ENCODE measurements around the gene TTC7B.

The TTC7B gene

GRCh38 chr14:90567191-90567590 is 249.0 kb downstream of the TTC7B start:
- DNase-seq (ENCODE audit: low read depth) = no peak
- no peak overlapping the region for H3K4me3 ChIP-seq (ENCODE audit: low read depth, low read length)
- no peak for TF ChIP-seq CTCF (IDR thresholded peaks at IDR 0.05; ENCODE audit: insufficient read depth, low read depth, low read length, missing control alignments)

GRCh38 chr14:90566481-90566880 is 249.7 kb downstream of the TTC7B start:
- DNase-seq (ENCODE audit: low read depth) = no peak
- TF ChIP-seq CTCF (IDR thresholded peaks at IDR 0.05; ENCODE audit: insufficient read depth, low read depth, low read length, missing control alignments) = no peak

GRCh38 chr14:90564496-90564895 is 251.7 kb downstream of the TTC7B start:
- DNase-seq (ENCODE audit: low read depth) = no peak
- no peak for TF ChIP-seq CTCF (IDR thresholded peaks at IDR 0.05; ENCODE audit: insufficient read depth, low read depth, low read length, missing control alignments)
- H3K4me3 ChIP-seq (ENCODE audit: low read depth, low read length) = no peak overlapping the region

More at GRCh38 chr14:90566481-90566880, 249.7 kb downstream of the TTC7B start:
- H3K4me3 ChIP-seq (ENCODE audit: low read depth, low read length) = no peak overlapping the region

GRCh38 chr14:90562652-90563051 is 253.6 kb downstream of the TTC7B start:
- no peak for DNase-seq (ENCODE audit: low read depth)
- no peak overlapping the region for H3K4me3 ChIP-seq (ENCODE audit: low read depth, low read length)
- no peak for TF ChIP-seq CTCF (IDR thresholded peaks at IDR 0.05; ENCODE audit: insufficient read depth, low read depth, low read length, missing control alignments)

GRCh38 chr14:90561920-90562319 is 254.3 kb downstream of the TTC7B start:
- TF ChIP-seq CTCF (IDR thresholded peaks at IDR 0.05; ENCODE audit: insufficient read depth, low read depth, low read length, missing control alignments) = no peak
- no peak for DNase-seq (ENCODE audit: low read depth)
- H3K4me3 ChIP-seq (ENCODE audit: low read depth, low read length) = no peak overlapping the region

- no peak for DNase-seq (ENCODE audit: low read depth)
- H3K4me3 ChIP-seq (ENCODE audit: low read depth, low read length) = no peak overlapping the region
- TF ChIP-seq CTCF (IDR thresholded peaks at IDR 0.05; ENCODE audit: insufficient read depth, low read depth, low read length, missing control alignments) = no peak
Measured at GRCh38 chr14:90560991-90561390, 255.2 kb downstream of the TTC7B start.

GRCh38 chr14:90560558-90560957 is 255.7 kb downstream of the TTC7B start:
- no peak for TF ChIP-seq CTCF (IDR thresholded peaks at IDR 0.05; ENCODE audit: insufficient read depth, low read depth, low read length, missing control alignments)
- no peak overlapping the region for H3K4me3 ChIP-seq (ENCODE audit: low read depth, low read length)
- no peak for DNase-seq (ENCODE audit: low read depth)
